ENCODE measurements around the gene AUH.
"Not testable (repeated sequence)": the region's sequence is repeated elsewhere in the genome, so short reads cannot be mapped to it uniquely, and the experiment has no call there.

AUH gene

GRCh38 chr9:91361291-91362050, at the start of gene AUH:
AUH (minus strand) TSS chr9:91361918; CDS start chr9:91361889, 29 bp downstream.
- DNase-seq (ENCODE audit: low spot score): peak; percentile 91

- DNase-seq (ENCODE audit: low spot score): no peak
These were observed 49.5 kb upstream of the AUH start for GRCh38 chr9:91411096-91411771.

- DNase-seq (ENCODE audit: low spot score): no peak
These were observed 48.4 kb upstream of the AUH start for GRCh38 chr9:91410161-91410560.

- DNase-seq (ENCODE audit: low spot score): no peak
These were observed 46.8 kb upstream of the AUH start for GRCh38 chr9:91408475-91408874.

- DNase-seq (ENCODE audit: low spot score): no peak
These were observed 46.0 kb upstream of the AUH start for GRCh38 chr9:91407580-91408318.

- DNase-seq (ENCODE audit: low spot score): no peak
These were observed 43.8 kb upstream of the AUH start for GRCh38 chr9:91405343-91406077.

- DNase-seq (ENCODE audit: low spot score): no peak
These were observed 42.2 kb upstream of the AUH start for GRCh38 chr9:91403665-91404543.

GRCh38 chr9:91398926-91399325, 37.2 kb upstream of the AUH start:
- DNase-seq (ENCODE audit: low spot score): no peak

GRCh38 chr9:91395553-91396471, 34.1 kb upstream of the AUH start:
- no peak for DNase-seq (ENCODE audit: low spot score)

GRCh38 chr9:91395106-91395552, 33.4 kb upstream of the AUH start:
- DNase-seq (ENCODE audit: low spot score): no peak

GRCh38 chr9:91393826-91394225, 32.1 kb upstream of the AUH start:
- DNase-seq (ENCODE audit: low spot score): no peak

- DNase-seq (ENCODE audit: low spot score): no peak
These were observed 30.7 kb upstream of the AUH start for GRCh38 chr9:91392435-91392834.

GRCh38 chr9:91391818-91392217, 30.1 kb upstream of the AUH start:
- no peak for DNase-seq (ENCODE audit: low spot score)

GRCh38 chr9:91391412-91391811, 29.7 kb upstream of the AUH start:
- DNase-seq (ENCODE audit: low spot score): no peak

- not testable (repeated sequence) for DNase-seq (ENCODE audit: low spot score)
These were observed 28.0 kb upstream of the AUH start for GRCh38 chr9:91389686-91390085.

- DNase-seq (ENCODE audit: low spot score): no peak
These were observed 25.0 kb upstream of the AUH start for GRCh38 chr9:91386765-91387164.

- DNase-seq (ENCODE audit: low spot score): no peak
These were observed 23.2 kb upstream of the AUH start for GRCh38 chr9:91384954-91385353.

- no peak for DNase-seq (ENCODE audit: low spot score)
These were observed 21.9 kb upstream of the AUH start for GRCh38 chr9:91383577-91383976.

GRCh38 chr9:91382298-91382697, 20.6 kb upstream of the AUH start:
- no peak for DNase-seq (ENCODE audit: low spot score)

- no peak for DNase-seq (ENCODE audit: low spot score)
These were observed 17.7 kb upstream of the AUH start for GRCh38 chr9:91379426-91379825.
